ENCODE measurements around the gene USP44.

GRCh38 chr12:95532851-95533250 is 18.4 kb downstream of the USP44 start:
- TF ChIP-seq CTCF (IDR thresholded peaks at IDR 0.05) = no peak
- TF ChIP-seq POLR2A (IDR thresholded peaks at IDR 0.05) = no peak
- TF ChIP-seq POLR2AphosphoS5 (IDR thresholded peaks at IDR 0.05) = no peak
